Esophagus (tissue), 2 donors: ENCODE data around the gene NT5C3B. TPM values are rescaled to one million over a fixed set of nuclear protein-coding genes. Genes with fewer than 3 reads are reported as not detected.
"Not testable (repeated sequence)": the region's sequence is repeated elsewhere in the genome, so short reads cannot be mapped to it uniquely, and the experiment has no call there.

Experiments
- H3K27ac ChIP-seq, 2 donors: one replicate each; pipeline ENCODE4 v1.5.1; 2013; ENCODE audit warnings: low read depth in 2 of 2, mild to moderate bottlenecking in 2 of 2, inconsistent platforms in 1 of 2, low read length in 1 of 2, moderate library complexity in 1 of 2
- H3K27me3 ChIP-seq, 2 donors: one replicate each; pipeline ENCODE4 v1.6.1; 2013; ENCODE audit warnings: low read length in 2 of 2, control low read depth in 1 of 2, mild to moderate bottlenecking in 1 of 2; ENCODE audit not compliant: insufficient read depth in 2 of 2, control insufficient read depth in 1 of 2
- H3K36me3 ChIP-seq, 2 donors: one replicate each; pipeline ENCODE4 v1.6.1; 2013; ENCODE audit warnings: low read length in 1 of 2; ENCODE audit not compliant: control insufficient read depth in 2 of 2, insufficient read depth in 2 of 2
- H3K4me1 ChIP-seq, 2 donors: one replicate each; pipeline ENCODE4 v1.6.1; 2013; ENCODE audit warnings: low read length in 1 of 2; ENCODE audit not compliant: control insufficient read depth in 2 of 2, insufficient read depth in 2 of 2
- H3K4me3 ChIP-seq, 2 donors: one replicate each; pipeline ENCODE4 v1.5.1; 2013; ENCODE audit warnings: low read length in 2 of 2, mild to moderate bottlenecking in 2 of 2, low read depth in 1 of 2, moderate library complexity in 1 of 2
- H3K9me3 ChIP-seq, 2 donors: one replicate each; pipeline ENCODE4 v1.6.1; 2013; ENCODE audit warnings: mild to moderate bottlenecking in 2 of 2, low read depth in 1 of 2, low read length in 1 of 2, moderate library complexity in 1 of 2; ENCODE audit not compliant: control insufficient read depth in 2 of 2, insufficient read depth in 1 of 2
- WGBS, 2 donors: extraction: QIAGEN DNeasy Blood & Tissue Kit; methylation state at CpG; one replicate each; pipeline ENCODE4 v1.1.7; 2013; 5-methylcytosine and 5-hydroxymethylcytosine counted together
- polyA plus RNA-seq, 2 donors: library from polyadenylated mRNA; stranded (reverse); fragments of 200-250 nt; gene quantifications; one replicate each; pipeline ENCODE4 v1.2.3, GENCODE V29; 2013
- donor health status: healthy with polysubstance abuse.
- donor health status: Bipolar disorder and iron deficiency.

NT5C3B gene
- polyA plus RNA-seq, 2 donors, result 35.9 to 36.0 TPM

DNA sequence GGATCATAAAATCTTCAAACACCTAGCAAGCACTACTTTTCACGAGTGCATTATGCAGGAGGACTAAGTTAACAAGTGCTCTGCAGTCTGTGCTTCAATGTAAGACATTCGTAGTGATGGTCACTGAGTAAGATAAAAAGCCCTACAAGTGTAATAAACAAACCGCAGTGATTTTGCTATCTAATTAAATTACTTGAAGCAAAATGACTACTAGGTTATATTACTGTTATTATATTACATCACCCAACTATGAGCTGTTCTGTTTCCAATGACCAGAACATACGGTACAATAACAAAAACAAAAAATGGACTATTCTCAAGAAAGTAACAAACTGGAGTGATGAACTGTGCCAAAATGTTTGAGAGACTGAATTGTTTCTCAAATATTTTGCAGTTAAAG lies 12.8 kb upstream of the NT5C3B start:
- WGBS, 2 donors, result 65 to 81% methylated on average over 4 of the region's 4 CpGs
- Histone ChIP-seq H3K27ac (no peak overlapping the region), H3K9me3 (no peaks in the 10 kb centered on the region), H3K4me3 (no peak overlapping the region), H3K4me1 (no peaks in the 10 kb centered on the region), H3K36me3 (peaks cover 3 to 6% of the 10 kb centered on the region in 2 donors), H3K27me3 (no peaks in the 10 kb centered on the region)

DNA sequence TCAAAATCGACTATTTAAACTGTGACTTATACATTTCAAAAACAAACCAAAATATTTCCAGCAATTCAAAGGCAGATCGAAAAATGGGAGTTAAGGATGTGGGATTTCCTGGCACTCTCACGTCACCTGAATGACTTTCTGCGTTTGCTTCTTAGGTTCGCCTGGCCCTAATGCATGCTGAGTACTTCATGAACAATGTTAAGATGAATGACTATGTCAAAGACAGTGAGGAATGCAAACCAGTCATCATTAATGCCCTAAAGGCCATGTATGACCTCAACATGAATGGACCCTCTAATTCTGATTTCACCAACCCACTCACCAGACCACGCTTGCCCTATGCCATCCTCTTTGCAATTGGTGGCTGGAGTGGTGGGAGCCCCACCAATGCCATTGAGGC lies 8.9 kb upstream of the NT5C3B start:
- no peak overlapping the region for H3K27ac ChIP-seq
- no peaks in the 10 kb centered on the region for H3K27me3 ChIP-seq
- H3K9me3 ChIP-seq, result no peaks in the 10 kb centered on the region
- H3K36me3 ChIP-seq, result peaks cover 0 to 4% of the 10 kb centered on the region in 2 donors
- WGBS, 2 donors, result 89 to 91% methylated on average over 6 of the region's 6 CpGs
- no peaks in the 10 kb centered on the region for H3K4me1 ChIP-seq
- no peak overlapping the region for H3K4me3 ChIP-seq

DNA sequence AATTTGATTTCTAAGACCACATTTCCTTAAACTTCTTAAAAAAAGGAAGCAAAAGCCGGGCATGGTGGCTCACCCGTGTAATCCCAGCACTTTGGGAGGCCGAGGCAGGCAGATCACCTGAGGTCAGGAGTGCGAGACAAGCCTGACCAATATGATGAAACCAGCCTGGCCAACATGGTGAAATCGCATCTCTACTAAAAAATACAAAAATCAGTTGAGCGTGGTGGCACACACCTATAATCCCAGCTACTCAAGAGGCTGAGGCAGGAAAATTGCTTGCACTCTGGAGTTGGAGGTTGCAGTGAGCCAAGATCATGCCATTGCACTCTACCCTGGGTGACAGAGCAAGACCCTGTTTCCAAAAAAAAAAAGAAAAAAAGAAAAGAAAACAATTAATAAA lies 4.7 kb upstream of the NT5C3B start:
- H3K27me3 ChIP-seq, H3K4me1 ChIP-seq, H3K9me3 ChIP-seq, H3K4me3 ChIP-seq, H3K27ac ChIP-seq, H3K36me3 ChIP-seq: not testable (repeated sequence)
- WGBS, 2 donors, result 89 to 96% methylated on average over 6 of the region's 6 CpGs

DNA sequence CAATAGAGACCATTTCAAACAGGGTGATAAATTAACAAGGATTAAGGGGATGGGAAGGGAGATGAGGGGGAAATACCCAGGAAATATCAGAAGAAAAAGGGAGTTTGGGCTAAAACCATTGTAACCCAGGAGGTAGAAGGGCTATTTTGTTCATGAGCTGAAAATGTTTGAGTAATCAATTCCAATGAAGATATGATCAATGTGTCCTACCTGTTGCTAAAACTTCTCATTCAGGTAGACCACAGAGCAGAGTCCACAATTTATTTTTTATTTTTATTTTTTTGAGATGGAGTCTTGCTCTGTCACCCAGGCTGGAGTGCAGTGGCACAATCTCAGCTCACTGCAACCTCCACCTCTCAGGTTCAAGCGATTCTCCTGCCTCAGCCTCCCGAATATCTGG lies 3.4 kb upstream of the NT5C3B start:
- not testable (repeated sequence) for H3K4me3 ChIP-seq, H3K36me3 ChIP-seq, H3K27me3 ChIP-seq, H3K27ac ChIP-seq, H3K4me1 ChIP-seq, H3K9me3 ChIP-seq
- 98 to 100% methylated on average over 2 of the region's 2 CpGs for WGBS, 2 donors

DNA sequence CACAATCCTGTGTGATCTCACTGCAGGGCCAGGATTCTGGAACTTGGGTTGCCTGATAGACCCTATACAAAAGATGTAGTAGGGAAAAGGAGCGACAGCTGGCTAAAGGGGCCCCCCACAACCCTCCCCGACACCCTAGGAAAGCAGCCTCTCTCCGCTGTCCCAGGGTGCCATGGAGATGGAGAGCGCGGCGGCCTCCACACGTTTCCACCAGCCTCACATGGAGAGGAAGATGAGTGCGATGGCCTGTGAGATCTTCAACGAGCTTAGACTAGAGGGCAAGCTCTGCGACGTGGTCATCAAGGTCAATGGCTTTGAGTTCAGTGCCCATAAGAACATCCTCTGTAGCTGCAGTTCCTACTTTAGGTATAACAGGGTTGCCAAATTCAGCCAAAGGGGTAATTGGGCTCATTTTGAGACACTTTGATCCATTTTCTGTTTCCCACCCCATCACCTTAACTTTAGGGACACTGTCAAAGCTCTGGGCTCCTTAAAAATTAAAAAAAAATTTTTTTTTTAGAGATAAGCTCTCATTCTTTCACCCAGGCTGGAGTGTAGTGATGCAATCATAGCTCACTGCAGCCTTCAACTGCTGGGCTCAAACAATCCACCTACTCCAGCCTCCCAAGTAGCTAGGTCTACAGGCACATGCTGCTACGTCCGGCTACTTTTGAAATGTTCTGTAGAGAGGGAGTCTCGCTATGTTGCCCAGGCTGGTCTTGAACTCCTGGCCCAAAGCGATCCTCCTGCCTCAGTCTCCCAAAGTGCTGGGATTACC lies 1.9 kb upstream of the NT5C3B start, which contains the start of gene KLHL10:
Gene KLHL10, plus strand, starts transcription at position 65 of the 778 bp plus-strand sequence. Its CDS starts 108 bp downstream, at position 173.
- WGBS, 2 donors, result 96% methylated on average over 15 of the region's 15 CpGs
- H3K36me3 ChIP-seq, result no peaks in the 10 kb centered on the region

DNA sequence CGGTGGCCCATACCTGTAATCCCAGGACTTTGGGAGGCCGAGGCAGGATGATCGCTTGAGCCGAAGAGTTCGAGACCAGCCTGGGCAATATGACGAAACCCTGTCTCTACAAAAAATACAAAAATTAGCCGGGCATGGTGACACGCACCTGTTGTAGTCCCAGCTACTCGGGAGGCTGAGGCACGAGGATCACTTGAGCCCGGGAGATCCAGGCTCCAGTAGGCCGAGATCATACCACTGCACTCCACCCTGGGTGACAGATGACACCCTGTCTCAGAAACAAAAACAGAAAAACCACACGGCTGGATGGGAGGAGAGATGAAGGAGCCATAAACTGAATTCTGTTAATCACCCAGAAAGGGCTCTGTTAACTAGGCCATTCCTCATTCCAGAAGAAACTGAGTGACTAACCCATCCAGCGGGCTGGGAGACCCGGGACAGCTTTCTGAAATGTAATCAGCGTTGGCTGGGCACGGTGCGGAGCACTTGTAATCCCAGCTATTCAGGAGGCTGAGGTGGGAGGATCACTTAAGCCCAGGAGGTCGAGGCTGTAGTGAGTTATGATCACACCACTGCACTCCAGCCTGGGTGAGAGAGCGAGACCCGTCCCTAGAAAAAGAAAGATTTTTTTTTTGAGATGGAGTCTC lies 641 bp upstream of the NT5C3B start:
- Histone ChIP-seq H3K36me3 (peaks cover 0 to 5% of the 10 kb centered on the region in 2 donors), H3K27ac (peak overlapping the region in 1 of 2 donors; percentile 44), H3K4me1 (peaks cover 0 to 4% of the 10 kb centered on the region in 2 donors), H3K27me3 (no peaks in the 10 kb centered on the region), H3K4me3 (peak overlapping the region; percentile 72 to 78), H3K9me3 (no peaks in the 10 kb centered on the region)
- WGBS, 2 donors, result 38 to 39% methylated on average over 21 of the region's 21 CpGs

More for the DNA sequence above, 1.9 kb upstream of the NT5C3B start, which contains the start of gene KLHL10:
- H3K4me3 ChIP-seq, result peak within 1 kb of the TSS in 1 of 2 donors; percentile 72
- peaks cover 0 to 4% of the 10 kb centered on the region in 2 donors for H3K4me1 ChIP-seq
- no peak within 1 kb of the TSS for H3K27ac ChIP-seq
- H3K9me3 ChIP-seq, result no peaks in the 10 kb centered on the region
- no peaks in the 10 kb centered on the region for H3K27me3 ChIP-seq

DNA sequence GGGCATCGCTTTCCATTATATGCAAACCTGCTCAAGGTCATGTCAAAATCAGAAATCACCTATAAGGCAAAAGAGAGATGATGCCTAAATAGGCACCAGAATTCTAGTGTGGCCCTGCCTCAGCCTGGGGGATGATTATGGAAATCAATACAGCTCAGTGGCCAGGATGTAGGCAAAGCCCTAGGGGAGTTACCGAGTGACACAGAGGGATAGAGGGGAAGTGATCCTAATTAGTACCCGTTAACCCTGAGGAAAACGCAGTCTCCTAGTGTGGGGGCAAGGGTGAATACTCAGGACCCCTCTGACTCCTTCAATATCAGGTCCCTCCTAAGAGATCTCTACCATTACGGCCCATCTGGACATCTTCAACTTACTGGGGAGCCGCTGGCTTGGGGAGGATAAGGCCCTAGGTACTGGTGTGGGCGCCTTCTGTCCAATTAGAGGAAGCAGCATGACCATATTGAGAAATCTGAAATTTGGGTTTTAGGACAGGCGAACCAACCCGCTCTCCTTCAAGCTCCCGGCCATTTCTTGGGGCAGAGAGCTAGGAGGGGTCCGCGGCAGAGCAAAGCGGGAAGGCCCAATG lies 725 bp downstream of the NT5C3B start:
- peaks cover 0 to 4% of the 10 kb centered on the region in 2 donors for H3K4me1 ChIP-seq
- H3K36me3 ChIP-seq, result peaks cover 2 to 7% of the 10 kb centered on the region in 2 donors
- WGBS, 2 donors, result 14 to 21% methylated on average over 10 to 13 of the region's 13 CpGs
- H3K4me3 ChIP-seq, result peak overlapping the region; percentile 72 to 78
- no peaks in the 10 kb centered on the region for H3K9me3 ChIP-seq
- peak overlapping the region; percentile 44 to 56 for H3K27ac ChIP-seq
- no peaks in the 10 kb centered on the region for H3K27me3 ChIP-seq

DNA sequence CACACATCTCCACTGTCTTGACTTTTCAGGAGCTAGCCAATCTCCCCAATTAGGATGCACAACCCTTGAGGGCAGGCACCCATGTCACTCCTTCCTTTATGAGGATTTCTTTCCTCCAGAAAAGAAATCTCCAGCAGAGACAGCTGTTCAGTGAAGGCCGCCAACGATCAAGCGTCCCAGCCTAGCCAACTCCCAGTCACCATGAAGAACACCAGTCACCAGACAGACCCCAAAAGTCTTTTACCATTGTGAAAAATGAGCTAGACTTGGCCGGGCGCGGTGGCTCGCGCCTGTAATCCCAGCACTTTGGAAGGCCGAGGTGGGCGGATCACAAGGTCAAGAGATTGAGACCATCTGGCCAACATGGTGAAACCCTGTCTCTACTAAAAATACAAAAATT lies 6.1 kb downstream of the NT5C3B start:
- H3K9me3 ChIP-seq, H3K27me3 ChIP-seq, H3K4me3 ChIP-seq, H3K4me1 ChIP-seq, H3K27ac ChIP-seq: not testable (repeated sequence)
- H3K36me3 ChIP-seq, result peaks cover 11 to 14% of the 10 kb centered on the region in 2 donors
- 85 to 86% methylated on average over 10 of the region's 10 CpGs for WGBS, 2 donors

DNA sequence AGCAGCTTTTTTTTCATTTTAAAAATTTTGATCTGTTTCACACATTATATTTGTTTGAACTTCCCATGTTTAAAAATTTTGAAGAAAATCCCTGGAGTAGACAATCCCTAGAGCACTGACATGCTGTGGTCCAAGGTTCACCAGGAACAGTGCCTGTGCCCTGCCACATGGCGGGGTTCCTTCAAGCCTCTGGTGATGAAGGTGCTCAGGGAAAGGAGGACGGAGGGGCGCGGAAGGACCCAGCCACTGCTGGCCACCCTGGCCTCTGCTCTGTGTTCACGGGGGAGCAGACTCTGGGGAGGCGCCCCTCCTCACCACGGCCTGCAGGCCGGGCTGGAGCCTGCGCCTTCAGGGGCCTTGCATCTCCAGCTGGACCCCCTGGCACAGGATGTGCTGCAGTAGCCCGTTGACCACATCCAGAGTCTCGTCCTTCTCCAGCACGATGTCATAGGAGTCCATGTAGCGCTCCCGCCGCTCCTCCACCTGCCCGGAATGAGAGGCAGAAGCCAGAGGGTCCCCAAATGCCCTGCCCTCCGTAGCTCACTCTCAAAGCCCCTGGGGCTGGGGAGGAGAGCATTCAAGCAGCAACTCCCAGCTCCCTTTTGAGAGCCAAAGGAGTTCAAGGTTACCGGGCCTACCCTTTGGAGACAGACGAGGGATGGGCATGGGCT lies 10.7 kb downstream of the NT5C3B start:
- peaks cover 6 to 9% of the 10 kb centered on the region in 2 donors for H3K36me3 ChIP-seq
- H3K4me3 ChIP-seq, result no peak overlapping the region
- no peak overlapping the region for H3K27ac ChIP-seq
- H3K9me3 ChIP-seq, result no peaks in the 10 kb centered on the region
- H3K4me1 ChIP-seq, result no peaks in the 10 kb centered on the region
- H3K27me3 ChIP-seq, result no peaks in the 10 kb centered on the region
- WGBS, 2 donors, result 88% methylated on average over 19 of the region's 19 CpGs
